Prostate gland (tissue), 2 donors: Measurements from ENCODE around the gene UCHL5. TPM values are rescaled to one million over a fixed set of nuclear protein-coding genes. Genes with fewer than 3 reads are reported as not detected.

Experiments
- DNase-seq: peaks from one replicate; pipeline ENCODE4 v3.0.0-alpha.2; 2019; ENCODE audit warnings: low spot score
- H3K27ac ChIP-seq, 2 donors: fragments of 200-600 bp; sonication (generic); 2 replicates each; pipeline ENCODE4 v1.5.1; 2017 to 2019
- H3K27me3 ChIP-seq: fragments of 200-600 bp; sonication (generic); replicated peaks from 2 replicates; pipeline ENCODE4 v1.5.1; 2019; ENCODE audit not compliant: insufficient read depth
- H3K36me3 ChIP-seq, 2 donors: fragments of 200-600 bp; sonication (generic); 1 replicate in 1 of 2; 2 replicates in 1 of 2; pipeline versions ENCODE4 v1.5.1 to v1.8.1; 2017 to 2019
- H3K4me1 ChIP-seq: fragments of 200-600 bp; sonication (generic); replicated peaks from 2 replicates; pipeline ENCODE4 v1.5.1; 2019
- H3K4me3 ChIP-seq, 2 donors: fragments of 200-600 bp; sonication (generic); 2 replicates each; pipeline ENCODE4 v1.5.1; 2017 to 2019
- H3K9me3 ChIP-seq: fragments of 200-600 bp; sonication (generic); 2 replicates; pipeline ENCODE4 v1.5.1; 2017
- POLR2A ChIP-seq: fragments of 450-650 bp; IDR thresholded peaks from one replicate; pipeline ENCODE4 v1.6.1; 2016; ENCODE audit warnings: antibody characterized with exemption, mild to moderate bottlenecking
- POLR2AphosphoS5 ChIP-seq: sonication (generic); formaldehyde crosslinking; IDR thresholded peaks from one replicate; pipeline ENCODE4 v1.6.1; 2017; ENCODE audit warnings: antibody characterized with exemption
- WGBS: methylation state at CpG from one replicate; pipeline ENCODE4 v1.1.5; 2018; 5-methylcytosine and 5-hydroxymethylcytosine counted together
- intact Hi-C: fragments of 100-400 bp; cut with DNase I; formaldehyde crosslinking; loops from one replicate; pipeline ENCODE4 v1.14.2; 2022
- total RNA-seq, 2 donors: library from RNA; depleted of rRNA; stranded (reverse); fragments of >200 nt; gene quantifications; one replicate each; pipeline ENCODE4 v1.1.0, GENCODE V29; 2016
- TF ChIP-seq, protein P1 (sequence below), 4 experiments: fragments of 200-600 bp in 2 of 4; fragments of 450-650 bp in 2 of 4; sonication (generic) in 2 of 4; IDR thresholded peaks; 1 replicate in 3 of 4; 2 replicates in 1 of 4; pipeline ENCODE4 v1.5.1; 2016 to 2019; ENCODE audit warnings: antibody characterized with exemption in 4 of 4, mild to moderate bottlenecking in 2 of 4, moderate library complexity in 2 of 4

The UCHL5 gene
- total RNA-seq, 2 donors from 2014 or later = 28.7 to 36.9 TPM

DNA sequence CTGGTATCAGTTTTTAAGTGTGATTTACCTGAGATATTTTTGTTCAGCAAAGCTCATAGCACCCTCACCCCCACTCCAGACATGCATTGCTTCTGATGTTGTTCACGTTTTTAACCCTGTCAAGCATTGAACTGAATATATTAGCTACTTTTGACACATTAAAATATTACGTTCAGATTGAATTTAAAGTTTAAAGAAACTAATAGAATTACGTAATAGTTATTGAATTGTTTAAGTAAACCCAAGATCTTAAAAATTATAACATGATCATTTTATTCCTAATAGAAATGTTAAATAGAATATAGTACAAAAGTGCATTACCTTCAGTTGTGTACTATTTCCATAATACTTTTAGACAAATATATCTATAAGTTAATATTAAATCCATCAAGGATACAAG is 27.2 kb upstream of the UCHL5 start:
- intact Hi-C loops = no loop called here
- DNase-seq = no peak
- Histone ChIP-seq H3K27ac (no peak overlapping the region), H3K27me3 (no peaks in the 10 kb centered on the region), H3K4me1 (no peaks in the 10 kb centered on the region), H3K4me3 (no peak overlapping the region), H3K9me3 (no peaks in the 10 kb centered on the region), H3K36me3 (peaks cover 0 to 3% of the 10 kb centered on the region in 2 donors)
- no peak for TF ChIP-seq POLR2AphosphoS5
- no peak for TF ChIP-seq POLR2A
- TF ChIP-seq, protein P1, sequence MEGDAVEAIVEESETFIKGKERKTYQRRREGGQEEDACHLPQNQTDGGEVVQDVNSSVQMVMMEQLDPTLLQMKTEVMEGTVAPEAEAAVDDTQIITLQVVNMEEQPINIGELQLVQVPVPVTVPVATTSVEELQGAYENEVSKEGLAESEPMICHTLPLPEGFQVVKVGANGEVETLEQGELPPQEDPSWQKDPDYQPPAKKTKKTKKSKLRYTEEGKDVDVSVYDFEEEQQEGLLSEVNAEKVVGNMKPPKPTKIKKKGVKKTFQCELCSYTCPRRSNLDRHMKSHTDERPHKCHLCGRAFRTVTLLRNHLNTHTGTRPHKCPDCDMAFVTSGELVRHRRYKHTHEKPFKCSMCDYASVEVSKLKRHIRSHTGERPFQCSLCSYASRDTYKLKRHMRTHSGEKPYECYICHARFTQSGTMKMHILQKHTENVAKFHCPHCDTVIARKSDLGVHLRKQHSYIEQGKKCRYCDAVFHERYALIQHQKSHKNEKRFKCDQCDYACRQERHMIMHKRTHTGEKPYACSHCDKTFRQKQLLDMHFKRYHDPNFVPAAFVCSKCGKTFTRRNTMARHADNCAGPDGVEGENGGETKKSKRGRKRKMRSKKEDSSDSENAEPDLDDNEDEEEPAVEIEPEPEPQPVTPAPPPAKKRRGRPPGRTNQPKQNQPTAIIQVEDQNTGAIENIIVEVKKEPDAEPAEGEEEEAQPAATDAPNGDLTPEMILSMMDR (IDR thresholded peaks at IDR 0.05) = no peak
- WGBS = 90% methylated on average over 3 of the region's 3 CpGs

DNA sequence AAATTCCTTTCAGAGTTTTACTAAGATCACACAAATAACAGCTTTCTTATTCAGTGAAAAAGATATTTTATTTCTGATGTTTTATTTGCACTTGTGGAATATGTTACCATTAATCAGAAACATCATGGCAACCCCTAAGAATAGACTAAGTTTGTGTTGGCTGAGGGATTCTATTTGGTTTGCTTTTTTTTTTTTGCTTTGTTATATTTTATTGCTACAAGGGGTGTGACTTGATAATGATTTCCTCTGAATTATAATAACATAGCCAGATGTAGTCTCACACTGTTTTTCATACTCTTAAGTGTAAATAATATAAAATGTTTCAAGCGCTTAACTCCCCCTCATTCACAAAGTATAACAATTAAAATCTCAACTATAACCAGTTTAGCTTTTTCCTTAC is 26.1 kb upstream of the UCHL5 start:
- no peak for DNase-seq
- 76% methylated on average over 1 of the region's 1 CpG for WGBS
- Histone ChIP-seq H3K4me3 (no peak overlapping the region), H3K27me3 (no peaks in the 10 kb centered on the region), H3K27ac (no peak overlapping the region), H3K9me3 (no peaks in the 10 kb centered on the region), H3K36me3 (peaks cover 0 to 3% of the 10 kb centered on the region in 2 donors), H3K4me1 (no peaks in the 10 kb centered on the region)
- intact Hi-C loops = no loop called here
- TF ChIP-seq POLR2A (no peak), POLR2AphosphoS5 (no peak)
- TF ChIP-seq, protein P1 (IDR thresholded peaks at IDR 0.05) = no peak

DNA sequence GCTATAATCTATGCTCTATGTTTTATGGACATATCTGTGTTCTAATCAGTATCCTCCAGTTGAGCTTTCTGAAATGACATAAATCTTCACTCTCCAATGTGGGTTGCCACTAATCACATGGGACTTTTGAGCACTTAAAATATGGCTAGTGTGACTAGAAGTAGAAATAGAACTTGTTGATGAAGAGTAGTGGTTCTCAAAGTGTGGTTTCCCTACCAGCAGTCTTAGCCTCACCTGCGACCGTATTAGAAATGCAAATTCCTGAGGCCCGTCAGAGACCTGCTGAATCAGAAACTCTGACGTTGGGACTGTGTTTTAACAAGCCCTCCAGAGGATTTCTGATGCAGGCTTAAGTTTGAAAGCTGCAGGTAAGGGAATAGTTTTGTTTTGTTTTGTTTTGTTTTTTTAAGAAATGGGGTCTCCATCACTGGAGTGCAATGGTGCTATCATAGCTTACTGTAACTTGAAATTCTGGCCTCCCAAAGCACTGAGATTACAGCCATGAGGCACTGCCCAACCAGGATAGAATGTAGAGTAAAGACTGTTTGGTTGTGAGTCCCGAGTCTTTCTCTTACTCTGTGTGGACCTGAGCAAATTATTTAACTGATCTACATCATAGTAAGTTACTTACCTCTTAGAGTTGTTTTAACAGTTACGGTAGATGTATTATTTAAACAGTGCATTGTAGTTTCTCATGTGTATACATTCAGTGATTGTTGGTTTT is 24.4 kb upstream of the UCHL5 start:
- 87% methylated on average over 6 of the region's 6 CpGs for WGBS
- no peak for DNase-seq
- Histone ChIP-seq H3K27ac (no peak overlapping the region), H3K9me3 (no peaks in the 10 kb centered on the region), H3K36me3 (peaks cover 0 to 3% of the 10 kb centered on the region in 2 donors), H3K27me3 (no peaks in the 10 kb centered on the region), H3K4me3 (no peak overlapping the region), H3K4me1 (no peaks in the 10 kb centered on the region)
- intact Hi-C loops = no loop called here
- TF ChIP-seq, protein P1 (IDR thresholded peaks at IDR 0.05) = no peak
- no peak for TF ChIP-seq POLR2A
- no peak for TF ChIP-seq POLR2AphosphoS5

DNA sequence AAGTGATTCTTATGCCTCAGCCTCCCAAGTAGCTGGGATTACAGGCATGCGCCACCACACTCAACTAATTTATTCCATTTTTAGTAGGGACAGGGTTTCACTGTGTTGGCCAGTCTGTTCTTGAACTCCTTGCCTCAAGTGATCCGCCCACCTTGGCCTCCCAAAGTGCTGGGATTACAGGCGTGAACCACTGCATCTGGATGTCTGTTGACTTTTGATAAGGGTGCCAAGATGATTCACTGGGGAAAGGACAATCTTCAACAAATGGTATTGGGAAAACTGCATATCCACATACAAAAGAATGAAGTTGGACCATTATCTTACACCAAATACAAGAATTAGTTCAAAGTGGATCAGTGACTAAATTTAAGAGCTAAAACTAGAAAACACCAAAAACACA is 20.0 kb upstream of the UCHL5 start:
- intact Hi-C loops = no loop called here
- Histone ChIP-seq H3K4me1 (no peaks in the 10 kb centered on the region), H3K27me3 (no peaks in the 10 kb centered on the region), H3K27ac (no peak overlapping the region), H3K36me3 (peaks cover 0 to 3% of the 10 kb centered on the region in 2 donors), H3K9me3 (no peaks in the 10 kb centered on the region), H3K4me3 (no peak overlapping the region)
- DNase-seq = no peak
- TF ChIP-seq POLR2A = no peak
- no peak for TF ChIP-seq POLR2AphosphoS5
- TF ChIP-seq, protein P1 (IDR thresholded peaks at IDR 0.05) = no peak
- 99% methylated on average over 3 of the region's 3 CpGs for WGBS

DNA sequence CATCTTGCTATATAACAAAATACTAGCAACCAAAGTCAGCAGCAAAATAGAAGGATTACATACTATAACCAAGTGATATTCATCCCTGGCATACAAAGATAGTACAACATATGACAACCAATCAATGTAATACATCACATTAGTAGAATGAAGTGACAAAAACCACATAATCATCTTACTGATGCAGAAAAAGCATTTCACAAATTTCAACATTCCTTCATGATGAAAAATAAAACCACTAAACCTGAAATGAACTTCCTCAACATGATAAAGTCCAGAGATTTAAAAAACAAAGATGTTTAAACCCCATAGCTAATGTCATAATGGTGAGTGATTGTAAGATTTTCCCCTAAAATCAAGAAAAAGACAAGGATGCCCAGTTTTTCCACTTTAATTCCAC is 18.8 kb upstream of the UCHL5 start:
- TF ChIP-seq POLR2AphosphoS5 (no peak), POLR2A (no peak)
- TF ChIP-seq, protein P1 (IDR thresholded peaks at IDR 0.05) = no peak
- H3K4me1 ChIP-seq = no peaks in the 10 kb centered on the region
- DNase-seq = no peak
- H3K27me3 ChIP-seq = no peaks in the 10 kb centered on the region
- H3K4me3 ChIP-seq = no peak overlapping the region
- H3K27ac ChIP-seq = no peak overlapping the region
- intact Hi-C loops = no loop called here
- peaks cover 0 to 3% of the 10 kb centered on the region in 2 donors for H3K36me3 ChIP-seq
- H3K9me3 ChIP-seq = no peaks in the 10 kb centered on the region
